CD4-positive, CD25-positive, alpha-beta regulatory T cell (primary cell): ENCODE data around the gene PRDM16. TPM values are rescaled to one million over a fixed set of nuclear protein-coding genes. Genes with fewer than 3 reads are reported as not detected.

Source experiments
- ATAC-seq, 2 donors: fragments of 150-1000 bp; cut with Tn5 transposase; one replicate each; pipeline ENCODE4 v1.10.0; 2021; ENCODE audit warnings: low read depth in 2 of 2, moderate number of reproducible peaks in 2 of 2, moderate library complexity in 1 of 2
- DNase-seq, 3 donors: peaks; one replicate each; pipeline versions ENCODE4 v3.0.0 to v3.0.0-alpha.2; 2012 to 2022; ENCODE audit warnings: mixed read lengths in 1 of 3
- H3K27ac ChIP-seq: one replicate; pipeline ENCODE4 v1.7.0; 2013; ENCODE audit warnings: mild to moderate bottlenecking, low read length; ENCODE audit not compliant: insufficient read depth, poor library complexity, severe bottlenecking
- H3K27me3 ChIP-seq: one replicate; pipeline ENCODE4 v1.7.0; 2013; ENCODE audit warnings: low read length; ENCODE audit not compliant: control insufficient read depth, insufficient read depth
- H3K36me3 ChIP-seq: one replicate; pipeline ENCODE4 v1.7.0; 2013; ENCODE audit warnings: mild to moderate bottlenecking, low read length, moderate library complexity; ENCODE audit not compliant: control insufficient read depth, insufficient read depth
- H3K4me1 ChIP-seq: 2 replicates; pipeline ENCODE4 v1.7.0; 2013; ENCODE audit warnings: mild to moderate bottlenecking, low read length; ENCODE audit not compliant: insufficient read depth, control insufficient read depth, poor library complexity, severe bottlenecking
- H3K4me3 ChIP-seq: one replicate; pipeline ENCODE4 v1.7.0; 2013; ENCODE audit warnings: low read depth, mild to moderate bottlenecking, low read length, moderate library complexity
- H3K9me3 ChIP-seq, 2 experiments: 1 replicate in 1 of 2; 2 replicates in 1 of 2; pipeline ENCODE4 v1.7.0; 2013; ENCODE audit warnings: low read length in 2 of 2, mild to moderate bottlenecking in 1 of 2, moderate library complexity in 1 of 2; ENCODE audit not compliant: control insufficient read depth in 2 of 2
- H3K27ac Mint-ChIP-seq, 3 donors: one replicate each; pipeline ENCODE4 v1.8.0; 2020 to 2022; ENCODE audit warnings: mild to moderate bottlenecking in 3 of 3, mixed read lengths in 3 of 3, moderate library complexity in 2 of 3
- H3K27me3 Mint-ChIP-seq: one replicate; pipeline ENCODE4 v1.8.0; 2022; ENCODE audit warnings: mild to moderate bottlenecking, mixed read lengths
- H3K36me3 Mint-ChIP-seq: one replicate; pipeline ENCODE4 v1.8.0; 2020; ENCODE audit warnings: mixed read lengths
- H3K4me1 Mint-ChIP-seq, 4 donors: one replicate each; pipeline ENCODE4 v1.8.0; 2020 to 2022; ENCODE audit warnings: mixed read lengths in 4 of 4, mild to moderate bottlenecking in 1 of 4
- H3K4me3 Mint-ChIP-seq, 4 donors: one replicate each; pipeline ENCODE4 v1.8.0; 2020 to 2022; ENCODE audit warnings: mild to moderate bottlenecking in 4 of 4, mixed read lengths in 4 of 4, moderate library complexity in 3 of 4
- H3K9me3 Mint-ChIP-seq, 7 donors: one replicate each; pipeline ENCODE4 v1.8.0; 2020 to 2022; ENCODE audit warnings: mixed read lengths in 7 of 7, mild to moderate bottlenecking in 3 of 7, moderate library complexity in 2 of 7
- polyA plus RNA-seq, 4 donors: library from polyadenylated mRNA; unstranded; fragments of 300-500 nt; fragmentation: Illumina TruSeq; gene quantifications; one replicate each; pipeline ENCODE4 v1.2.3, GENCODE V29; 2021
- total RNA-seq: library from RNA; stranded (reverse); gene quantifications from one replicate; pipeline ENCODE4 v1.2.3, GENCODE V29; 2022

Gene PRDM16
- total and polyA plus RNA-seq, 5 donors from 2014 or later, result 0.27 TPM; not detected in 4

DNA sequence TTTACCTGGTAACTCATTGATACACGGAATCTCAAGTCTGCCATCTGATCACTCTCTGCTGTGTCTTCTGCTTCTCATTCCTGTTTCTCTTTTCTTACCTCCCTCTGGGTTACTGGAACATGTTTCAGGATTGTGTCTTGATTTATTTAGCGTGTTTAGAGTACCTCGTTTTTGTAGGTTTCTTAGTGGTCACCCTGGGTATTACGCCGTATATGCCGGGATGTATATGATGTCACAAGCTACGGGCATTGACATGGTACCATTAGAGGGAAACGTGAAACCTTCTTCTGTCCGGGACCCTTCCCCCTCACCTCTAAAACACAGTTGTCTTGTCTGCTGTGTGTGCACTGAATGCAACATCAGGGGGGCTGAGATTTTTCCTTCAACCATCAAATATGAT, 45.0 kb upstream of the PRDM16 start:
- no peaks in the 10 kb centered on the region for H3K9me3 ChIP-seq

DNA sequence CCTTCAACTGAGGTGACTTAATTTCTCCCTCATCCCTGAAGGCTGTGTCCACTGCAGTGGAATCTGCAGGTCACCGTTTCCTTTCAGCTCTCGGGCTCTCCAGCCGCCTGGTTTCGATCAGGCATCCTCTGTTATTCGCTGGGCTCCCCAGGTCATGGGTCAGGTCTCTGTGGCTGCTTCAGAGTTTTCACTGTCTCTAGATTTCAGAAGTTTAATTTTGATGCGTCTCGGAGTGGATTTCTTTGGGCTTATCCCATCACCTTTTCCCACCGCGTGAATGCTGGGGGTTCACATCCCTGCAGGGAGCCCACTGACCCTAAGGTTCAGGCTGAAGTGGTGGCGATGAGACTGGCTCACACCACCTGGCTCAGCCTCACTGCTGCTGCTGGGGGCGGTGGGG, 44.4 kb upstream of the PRDM16 start:
- Histone ChIP-seq H3K4me3 (no peak overlapping the region), H3K27me3 (no peaks in the 10 kb centered on the region), H3K36me3 (no peaks in the 10 kb centered on the region), H3K9me3 (no peaks in the 10 kb centered on the region), H3K4me1 (no peaks in the 10 kb centered on the region), H3K27ac (no peak overlapping the region)
- H3K27me3 Mint-ChIP-seq, result no peaks in the 10 kb centered on the region
- no peak for DNase-seq
- no peak overlapping the region for H3K4me3 Mint-ChIP-seq
- no peaks in the 10 kb centered on the region for H3K9me3 Mint-ChIP-seq
- no peaks in the 10 kb centered on the region for H3K4me1 Mint-ChIP-seq
- no peaks in the 10 kb centered on the region for H3K36me3 Mint-ChIP-seq
- H3K27ac Mint-ChIP-seq, result no peak overlapping the region
- ATAC-seq, result no peak

More for the DNA sequence above, 45.0 kb upstream of the PRDM16 start:
- ATAC-seq (no peak), DNase-seq (no peak)
- no peaks in the 10 kb centered on the region for H3K36me3 Mint-ChIP-seq
- Histone ChIP-seq H3K27me3 (no peaks in the 10 kb centered on the region), H3K4me1 (no peaks in the 10 kb centered on the region), H3K4me3 (no peak overlapping the region), H3K36me3 (no peaks in the 10 kb centered on the region), H3K27ac (no peak overlapping the region)
- H3K27ac Mint-ChIP-seq, result peak overlapping the region in 1 of 3 donors; percentile 10
- H3K27me3 Mint-ChIP-seq, result no peaks in the 10 kb centered on the region
- H3K9me3 Mint-ChIP-seq, result no peaks in the 10 kb centered on the region
- no peak overlapping the region for H3K4me3 Mint-ChIP-seq
- H3K4me1 Mint-ChIP-seq, result no peaks in the 10 kb centered on the region

DNA sequence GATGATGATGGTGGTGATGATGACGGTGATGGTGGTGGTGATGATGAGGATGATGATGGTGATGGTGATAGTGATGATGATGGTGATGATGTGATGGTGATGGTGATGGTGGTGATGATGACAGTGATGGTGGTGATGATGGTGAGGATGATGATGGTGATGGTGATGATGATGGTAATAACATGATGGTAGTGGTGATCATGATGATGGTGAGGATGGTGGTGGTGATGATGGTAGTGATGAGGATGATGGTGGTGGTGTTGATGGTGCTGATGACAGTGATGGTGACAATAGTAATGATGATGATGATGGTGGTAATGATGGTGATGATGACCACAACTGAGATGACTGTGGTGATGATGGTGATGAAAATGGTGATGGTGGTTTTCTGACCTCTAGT, 42.9 kb upstream of the PRDM16 start:
- Mint-ChIP-seq H3K36me3 (no peaks in the 10 kb centered on the region), H3K4me3 (no peak overlapping the region), H3K4me1 (no peaks in the 10 kb centered on the region), H3K9me3 (no peaks in the 10 kb centered on the region), H3K27me3 (no peaks in the 10 kb centered on the region), H3K27ac (no peak overlapping the region)
- Histone ChIP-seq H3K36me3 (no peaks in the 10 kb centered on the region), H3K27me3 (no peaks in the 10 kb centered on the region), H3K4me1 (no peaks in the 10 kb centered on the region), H3K4me3 (no peak overlapping the region), H3K27ac (no peak overlapping the region), H3K9me3 (no peaks in the 10 kb centered on the region)
- no peak for DNase-seq
- no peak for ATAC-seq

DNA sequence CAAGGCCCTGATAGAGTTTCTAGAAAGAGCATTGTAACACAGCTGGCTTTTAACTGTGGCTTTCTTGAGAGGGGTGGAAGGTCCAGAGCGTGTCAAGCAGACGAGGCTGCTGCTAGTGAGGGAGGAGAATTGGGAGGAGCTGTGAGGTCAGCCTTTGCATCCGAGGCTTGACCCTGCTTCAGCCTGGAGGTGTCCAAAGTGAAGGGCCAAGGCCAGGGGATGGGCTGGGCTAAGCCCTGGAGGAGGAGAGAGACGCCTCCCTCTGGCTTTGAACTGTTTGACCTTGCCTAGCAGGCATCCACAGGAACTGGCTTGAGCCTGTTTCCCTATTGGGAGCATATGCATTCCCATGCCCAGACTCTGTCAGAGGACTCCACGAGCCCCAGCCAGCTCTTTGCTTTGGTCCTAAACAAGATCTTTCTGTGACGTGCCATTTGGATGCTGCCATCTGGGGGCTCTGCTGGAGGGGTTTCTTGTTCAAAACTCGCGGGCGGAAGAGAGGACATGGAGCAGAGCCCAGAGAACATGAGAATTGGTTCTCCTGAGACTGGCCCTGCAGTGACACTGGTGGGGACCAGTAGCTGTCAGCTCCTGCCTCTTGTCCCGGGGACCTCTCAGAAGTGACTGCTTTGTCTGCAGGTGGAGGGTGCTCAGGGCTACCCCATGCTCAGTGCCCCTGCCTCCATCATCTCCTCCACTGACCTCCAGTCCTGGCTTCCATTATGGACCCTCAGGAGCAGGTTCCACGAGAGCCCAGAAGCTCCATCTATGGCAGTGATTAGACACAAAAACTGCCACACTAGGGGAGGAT, 42.2 kb upstream of the PRDM16 start:
- H3K4me3 Mint-ChIP-seq, result no peak overlapping the region
- no peaks in the 10 kb centered on the region for H3K27me3 Mint-ChIP-seq
- no peak overlapping the region for H3K27ac Mint-ChIP-seq
- peaks cover 0 to 1% (median 0%) of the 10 kb centered on the region in 7 donors for H3K9me3 Mint-ChIP-seq
- H3K4me1 ChIP-seq, result no peaks in the 10 kb centered on the region
- no peak for DNase-seq
- H3K4me3 ChIP-seq, result no peak overlapping the region
- H3K4me1 Mint-ChIP-seq, result no peaks in the 10 kb centered on the region
- no peaks in the 10 kb centered on the region for H3K36me3 ChIP-seq
- no peaks in the 10 kb centered on the region for H3K36me3 Mint-ChIP-seq
- ATAC-seq, result no peak
- no peak overlapping the region for H3K27ac ChIP-seq
- H3K9me3 ChIP-seq, result no peaks in the 10 kb centered on the region
- H3K27me3 ChIP-seq, result no peaks in the 10 kb centered on the region

DNA sequence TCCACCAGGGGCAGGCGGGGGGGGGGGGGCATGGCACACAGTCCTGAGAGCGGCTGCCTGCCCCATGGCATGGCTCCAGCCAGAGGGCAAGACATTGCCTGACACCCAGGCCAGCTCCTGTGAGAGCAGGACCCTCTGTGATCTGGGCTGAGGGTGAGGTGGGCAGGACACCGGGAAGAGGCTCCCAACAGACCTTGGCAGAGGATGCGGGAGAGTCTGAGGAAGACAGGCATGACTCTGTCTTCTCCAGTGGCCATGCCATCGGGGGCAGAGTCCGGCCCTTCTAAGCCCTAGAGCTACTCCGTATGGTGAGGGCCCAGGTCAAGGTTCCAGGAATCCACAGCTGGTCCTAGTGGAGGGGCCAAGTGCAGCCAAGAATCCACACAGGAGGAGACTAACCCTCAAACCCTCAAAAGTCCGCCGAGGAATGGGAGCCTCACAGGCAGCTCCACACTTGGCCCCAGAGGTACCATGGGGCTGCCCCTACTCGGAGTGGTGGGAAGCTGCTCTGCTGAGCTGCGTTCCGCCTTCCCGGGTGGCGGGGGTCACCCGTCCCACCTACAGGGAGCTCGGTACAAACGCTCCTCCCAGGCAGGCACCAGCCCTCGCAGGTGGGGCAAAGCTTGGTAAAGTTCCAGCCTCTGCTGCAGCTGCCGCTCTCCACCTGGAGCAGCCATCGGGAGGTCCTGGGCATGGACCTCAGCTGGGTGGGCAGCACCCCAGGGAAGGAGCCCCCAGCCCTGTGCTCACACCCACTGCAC, 41.2 kb upstream of the PRDM16 start:
- Histone ChIP-seq H3K4me3 (no peak overlapping the region), H3K36me3 (no peaks in the 10 kb centered on the region), H3K27me3 (no peaks in the 10 kb centered on the region), H3K4me1 (peaks cover 3% of the 10 kb centered on the region), H3K27ac (no peak overlapping the region), H3K9me3 (no peaks in the 10 kb centered on the region)
- Mint-ChIP-seq H3K27me3 (no peaks in the 10 kb centered on the region), H3K36me3 (no peaks in the 10 kb centered on the region), H3K27ac (no peak overlapping the region), H3K4me3 (no peak overlapping the region), H3K9me3 (peaks cover 0 to 1% (median 0%) of the 10 kb centered on the region in 7 donors), H3K4me1 (peaks cover 0 to 5% (median 0%) of the 10 kb centered on the region in 4 donors)
- no peak for DNase-seq
- no peak for ATAC-seq

DNA sequence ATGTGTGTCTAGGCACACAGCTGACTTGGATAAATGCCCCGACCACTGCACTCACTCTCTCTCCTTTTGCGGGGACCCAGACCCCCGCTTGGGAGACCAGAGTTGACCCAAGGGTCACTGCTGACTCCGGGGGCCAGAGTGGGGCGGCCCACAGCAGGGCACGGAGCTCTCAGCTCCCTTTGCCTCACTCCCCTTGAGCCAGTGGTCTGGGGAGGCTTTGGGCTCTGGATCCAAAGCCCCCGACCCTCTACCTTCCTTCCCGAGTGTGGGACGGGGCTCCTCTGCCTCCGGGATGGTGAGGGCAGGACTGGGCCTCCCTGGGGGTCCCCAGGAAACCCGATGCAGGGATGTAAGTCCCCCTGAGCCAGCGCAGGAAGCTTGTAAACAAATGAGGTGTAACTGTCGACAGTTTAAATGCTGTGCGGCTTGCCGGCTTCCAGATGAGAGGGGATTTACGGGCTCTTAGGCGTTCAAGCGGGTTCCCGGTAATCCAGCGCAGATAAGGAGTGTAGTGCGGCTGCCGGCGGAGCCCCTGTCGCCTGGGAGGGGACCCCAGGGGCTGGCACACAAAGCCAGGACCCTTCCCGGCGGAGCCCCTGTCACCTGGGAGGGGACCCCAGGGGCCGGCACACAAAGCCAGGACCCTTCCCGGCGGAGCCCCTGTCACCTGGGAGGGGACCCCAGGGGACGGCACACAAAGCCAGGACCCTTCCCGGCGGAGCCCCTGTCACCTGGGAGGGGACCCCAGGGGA, 40.3 kb upstream of the PRDM16 start:
- DNase-seq, result no peak
- ATAC-seq, result no peak
- Histone ChIP-seq H3K27ac (no peak overlapping the region), H3K4me3 (no peak overlapping the region), H3K4me1 (peaks cover 5% of the 10 kb centered on the region), H3K9me3 (no peaks in the 10 kb centered on the region), H3K27me3 (no peaks in the 10 kb centered on the region), H3K36me3 (no peaks in the 10 kb centered on the region)
- H3K27me3 Mint-ChIP-seq, result no peaks in the 10 kb centered on the region
- no peak overlapping the region for H3K4me3 Mint-ChIP-seq
- H3K9me3 Mint-ChIP-seq, result peaks cover 0 to 1% (median 0%) of the 10 kb centered on the region in 7 donors
- no peak overlapping the region for H3K27ac Mint-ChIP-seq
- no peaks in the 10 kb centered on the region for H3K36me3 Mint-ChIP-seq
- peaks cover 0 to 14% (median 0%) of the 10 kb centered on the region in 4 donors for H3K4me1 Mint-ChIP-seq

DNA sequence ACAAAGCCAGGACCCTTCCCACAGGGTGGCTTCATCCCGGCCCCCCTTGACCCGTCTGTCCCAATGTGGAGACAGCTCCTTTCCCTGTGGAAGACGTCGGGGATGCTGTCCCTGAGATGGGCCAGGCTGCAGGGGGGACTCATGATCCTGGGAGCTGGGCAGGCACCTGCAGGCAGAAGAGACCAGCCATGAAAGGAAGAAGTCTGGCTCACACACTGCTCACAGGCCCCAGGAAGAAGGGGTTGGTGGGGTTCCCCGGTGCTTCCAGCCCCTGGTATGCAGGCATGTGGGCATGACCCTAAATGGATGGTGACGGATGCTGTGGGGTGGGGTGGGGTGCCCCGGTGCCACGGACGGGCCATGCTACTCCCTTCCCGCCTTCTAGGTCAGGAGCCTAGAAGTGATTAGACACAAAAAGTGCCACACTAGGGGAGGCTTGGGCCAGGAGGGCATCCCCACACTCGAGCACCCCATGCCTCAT, 39.5 kb upstream of the PRDM16 start:
- Mint-ChIP-seq H3K27me3 (no peaks in the 10 kb centered on the region), H3K4me1 (peaks cover 0 to 17% (median under 1%) of the 10 kb centered on the region in 4 donors), H3K9me3 (peaks cover 0 to 1% (median 0%) of the 10 kb centered on the region in 7 donors), H3K27ac (no peak overlapping the region), H3K36me3 (no peaks in the 10 kb centered on the region), H3K4me3 (no peak overlapping the region)
- H3K9me3 ChIP-seq, result no peaks in the 10 kb centered on the region
- no peak overlapping the region for H3K27ac ChIP-seq
- H3K27me3 ChIP-seq, result no peaks in the 10 kb centered on the region
- DNase-seq (no peak), ATAC-seq (no peak)
- no peak overlapping the region for H3K4me3 ChIP-seq
- no peaks in the 10 kb centered on the region for H3K36me3 ChIP-seq
- peaks cover 5% of the 10 kb centered on the region for H3K4me1 ChIP-seq
